ENCODE data around the gene BRDT.

BRDT gene

GRCh38 chr1:91912266-91912665 lies 36.9 kb upstream of the BRDT start:
- no peaks in the 10 kb centered on the region for H3K79me2 ChIP-seq (ENCODE audit: insufficient read depth, low read length)
- no peak overlapping the region for H3K4me3 ChIP-seq (ENCODE audit: low read length, poor library complexity, severe bottlenecking)
- no peak overlapping the region for H2AFZ ChIP-seq (ENCODE audit: low read length)
- no peaks in the 10 kb centered on the region for H3K9me3 ChIP-seq (ENCODE audit: insufficient read depth, low read depth, low read length)
- no peaks in the 10 kb centered on the region for H3K4me1 ChIP-seq (ENCODE audit: insufficient read depth, low read length, poor library complexity, severe bottlenecking)
- H3F3A ChIP-seq (ENCODE audit: low read depth): no peaks in the 10 kb centered on the region
- no peaks in the 10 kb centered on the region for H3K9me2 ChIP-seq (replicated peaks; ENCODE audit: low read depth, low read length)
- no peaks in the 10 kb centered on the region for H4K20me1 ChIP-seq (ENCODE audit: insufficient read depth, low read length, poor library complexity, severe bottlenecking)
- no peaks in the 10 kb centered on the region for H3K27me3 ChIP-seq (ENCODE audit: insufficient read depth, low read length, poor library complexity, severe bottlenecking)
- H3K4me2 ChIP-seq (ENCODE audit: low read depth, low read length, poor library complexity, severe bottlenecking): no peak overlapping the region
- TF ChIP-seq EZH2phosphoT487 (IDR thresholded peaks at IDR 0.05; ENCODE audit: borderline replicate concordance): no peak
- no peak for TF ChIP-seq CTCF (conservative IDR thresholded peaks at IDR 0.05; ENCODE audit: low read length)
- no peaks in the 10 kb centered on the region for H3K36me3 ChIP-seq (ENCODE audit: insufficient read depth, low read length)
- H3K9ac ChIP-seq (ENCODE audit: low read depth, low read length, poor library complexity, severe bottlenecking): no peak overlapping the region

GRCh38 chr1:91913018-91913417 lies 36.2 kb upstream of the BRDT start:
- Histone ChIP-seq H3K27me3 (ENCODE audit: insufficient read depth, low read length, poor library complexity, severe bottlenecking) (no peaks in the 10 kb centered on the region), H4K20me1 (ENCODE audit: insufficient read depth, low read length, poor library complexity, severe bottlenecking) (no peaks in the 10 kb centered on the region), H3K9me3 (ENCODE audit: insufficient read depth, low read depth, low read length) (no peaks in the 10 kb centered on the region), H3K36me3 (ENCODE audit: insufficient read depth, low read length) (no peaks in the 10 kb centered on the region), H3K4me3 (ENCODE audit: low read length, poor library complexity, severe bottlenecking) (no peak overlapping the region), H3K4me1 (ENCODE audit: insufficient read depth, low read length, poor library complexity, severe bottlenecking) (no peaks in the 10 kb centered on the region), H3K9ac (ENCODE audit: low read depth, low read length, poor library complexity, severe bottlenecking) (no peak overlapping the region), H3K9me2 (replicated peaks; ENCODE audit: low read depth, low read length) (no peaks in the 10 kb centered on the region), H3F3A (ENCODE audit: low read depth) (no peaks in the 10 kb centered on the region), H3K4me2 (ENCODE audit: low read depth, low read length, poor library complexity, severe bottlenecking) (no peak overlapping the region), H2AFZ (ENCODE audit: low read length) (no peak overlapping the region), H3K79me2 (ENCODE audit: insufficient read depth, low read length) (no peaks in the 10 kb centered on the region)
- no peak for TF ChIP-seq EZH2phosphoT487 (IDR thresholded peaks at IDR 0.05; ENCODE audit: borderline replicate concordance)
- TF ChIP-seq CTCF (conservative IDR thresholded peaks at IDR 0.05; ENCODE audit: low read length): no peak

GRCh38 chr1:91916046-91916445 lies 33.2 kb upstream of the BRDT start:
- TF ChIP-seq CTCF (conservative IDR thresholded peaks at IDR 0.05; ENCODE audit: low read length) (no peak), EZH2phosphoT487 (IDR thresholded peaks at IDR 0.05; ENCODE audit: borderline replicate concordance) (no peak)
- Histone ChIP-seq H3K36me3 (ENCODE audit: insufficient read depth, low read length) (no peaks in the 10 kb centered on the region), H3K4me1 (ENCODE audit: insufficient read depth, low read length, poor library complexity, severe bottlenecking) (no peaks in the 10 kb centered on the region), H3K9me2 (replicated peaks; ENCODE audit: low read depth, low read length) (no peaks in the 10 kb centered on the region), H4K20me1 (ENCODE audit: insufficient read depth, low read length, poor library complexity, severe bottlenecking) (no peaks in the 10 kb centered on the region), H3K9ac (ENCODE audit: low read depth, low read length, poor library complexity, severe bottlenecking) (no peak overlapping the region), H3F3A (ENCODE audit: low read depth) (no peaks in the 10 kb centered on the region), H3K27me3 (ENCODE audit: insufficient read depth, low read length, poor library complexity, severe bottlenecking) (no peaks in the 10 kb centered on the region), H3K9me3 (ENCODE audit: insufficient read depth, low read depth, low read length) (no peaks in the 10 kb centered on the region), H3K4me3 (ENCODE audit: low read length, poor library complexity, severe bottlenecking) (no peak overlapping the region), H3K4me2 (ENCODE audit: low read depth, low read length, poor library complexity, severe bottlenecking) (no peak overlapping the region), H2AFZ (ENCODE audit: low read length) (no peak overlapping the region), H3K79me2 (ENCODE audit: insufficient read depth, low read length) (no peaks in the 10 kb centered on the region)
